ENCODE results near the gene HSDL2.

HSDL2 gene

GRCh38 chr9:112472996-112473395, 93.1 kb downstream of the HSDL2 start:
- no peak for DNase-seq (ENCODE audit: low read depth in 2 of 2)
- TF ChIP-seq CTCF (IDR thresholded peaks at IDR 0.05; ENCODE audit: low read depth, low read length): no peak
- no peak overlapping the region for H3K4me3 ChIP-seq (replicated peaks in 1 of 2; ENCODE audit: low read depth in 2 of 2, low read length in 2 of 2)

GRCh38 chr9:112473986-112474385, 94.1 kb downstream of the HSDL2 start:
- TF ChIP-seq CTCF (IDR thresholded peaks at IDR 0.05; ENCODE audit: low read depth, low read length): no peak
- DNase-seq (ENCODE audit: low read depth in 2 of 2): no peak

GRCh38 chr9:112475318-112475717, 95.4 kb downstream of the HSDL2 start:
- no peak for DNase-seq (ENCODE audit: low read depth in 2 of 2)
- H3K4me3 ChIP-seq (replicated peaks in 1 of 2; ENCODE audit: low read depth in 2 of 2, low read length in 2 of 2): no peak overlapping the region
- no peak for TF ChIP-seq CTCF (IDR thresholded peaks at IDR 0.05; ENCODE audit: low read depth, low read length)

More at GRCh38 chr9:112473986-112474385, 94.1 kb downstream of the HSDL2 start:
- no peak overlapping the region for H3K4me3 ChIP-seq (replicated peaks in 1 of 2; ENCODE audit: low read depth in 2 of 2, low read length in 2 of 2)

GRCh38 chr9:112477330-112477729, 97.4 kb downstream of the HSDL2 start:
- no peak for DNase-seq (ENCODE audit: low read depth in 2 of 2)
- TF ChIP-seq CTCF (IDR thresholded peaks at IDR 0.05; ENCODE audit: low read depth, low read length): no peak

GRCh38 chr9:112479221-112479620, 99.3 kb downstream of the HSDL2 start:
- no peak for TF ChIP-seq CTCF (IDR thresholded peaks at IDR 0.05; ENCODE audit: low read depth, low read length)
- no peak overlapping the region for H3K4me3 ChIP-seq (replicated peaks in 1 of 2; ENCODE audit: low read depth in 2 of 2, low read length in 2 of 2)
- DNase-seq (ENCODE audit: low read depth in 2 of 2): no peak

More at GRCh38 chr9:112477330-112477729, 97.4 kb downstream of the HSDL2 start:
- H3K4me3 ChIP-seq (replicated peaks in 1 of 2; ENCODE audit: low read depth in 2 of 2, low read length in 2 of 2): no peak overlapping the region

GRCh38 chr9:112484607-112485006, 104.7 kb downstream of the HSDL2 start:
- no peak overlapping the region for H3K4me3 ChIP-seq (replicated peaks in 1 of 2; ENCODE audit: low read depth in 2 of 2, low read length in 2 of 2)
- no peak for TF ChIP-seq CTCF (IDR thresholded peaks at IDR 0.05; ENCODE audit: low read depth, low read length)
- no peak for DNase-seq (ENCODE audit: low read depth in 2 of 2)

- no peak overlapping the region for H3K4me3 ChIP-seq (replicated peaks in 1 of 2; ENCODE audit: low read depth in 2 of 2, low read length in 2 of 2)
- no peak for TF ChIP-seq CTCF (IDR thresholded peaks at IDR 0.05; ENCODE audit: low read depth, low read length)
- no peak for DNase-seq (ENCODE audit: low read depth in 2 of 2)
Observed at GRCh38 chr9:112485574-112485973, 105.7 kb downstream of the HSDL2 start.
